NCI-H345 treated with DMSO at 0.1 percent for 48 hours (cell line): ENCODE measurements around the gene KCNK17.

Source experiments
- DNase-seq: peaks from one replicate; lab custom pipeline; 2025; ENCODE audit not compliant: unreplicated experiment; lab: John Stamatoyannopoulos, UW

KCNK17 gene

DNA sequence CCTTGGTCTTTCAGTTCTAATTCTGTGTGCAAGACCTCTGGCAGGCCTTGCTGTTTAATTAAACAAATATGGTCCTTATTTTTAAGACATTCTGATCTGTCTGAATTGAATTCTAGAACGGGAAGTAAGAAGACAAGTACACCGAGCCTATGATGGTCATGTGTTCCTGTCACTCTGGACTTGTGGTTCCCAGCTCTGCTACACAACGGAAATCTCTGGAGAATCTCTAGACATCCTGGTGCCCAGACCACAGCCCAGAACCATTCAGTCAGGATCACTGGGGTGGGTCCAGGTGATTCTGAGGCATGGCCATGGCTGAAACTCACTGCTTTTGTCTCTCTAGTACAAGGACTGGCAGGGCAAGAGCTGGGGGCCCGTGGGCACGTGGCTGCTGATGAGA, 24.2 kb upstream of the KCNK17 start:
- DNase-seq: no peak

DNA sequence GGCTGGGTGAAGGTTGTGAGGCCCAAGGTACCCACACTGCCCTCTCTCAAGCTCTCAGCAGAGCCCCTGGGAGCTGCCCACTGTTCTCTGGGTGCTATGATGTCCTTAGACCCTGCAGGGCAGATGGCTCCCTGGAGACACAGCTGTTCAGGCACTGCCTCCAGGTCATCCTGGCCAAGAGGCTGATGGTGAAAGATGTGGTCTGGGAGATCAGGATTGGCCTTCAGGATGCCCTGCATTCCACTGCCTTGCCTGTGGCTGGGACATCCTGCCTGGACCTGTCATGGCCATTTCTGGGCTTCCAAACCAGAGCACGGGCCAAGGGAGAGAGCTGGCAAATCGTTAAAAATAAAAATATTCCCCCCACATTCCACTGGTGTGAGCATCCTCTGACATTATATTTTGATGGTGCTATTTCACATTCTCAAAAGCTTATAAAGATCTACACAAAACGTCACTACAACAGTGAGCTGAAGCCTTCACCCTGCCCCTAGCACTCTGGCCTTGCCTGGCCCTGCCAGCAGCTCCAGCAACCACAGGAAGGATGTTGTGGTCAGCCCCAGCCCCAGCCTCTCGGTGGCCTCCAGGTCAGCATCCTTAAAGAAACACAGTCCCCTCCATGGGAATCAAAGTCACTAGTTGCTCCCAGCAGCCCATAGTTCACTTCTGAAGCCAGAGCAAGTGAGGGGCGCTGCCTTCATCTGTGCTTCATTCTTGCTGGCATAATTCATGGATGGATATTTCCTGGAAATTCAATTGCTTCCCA, 21.7 kb upstream of the KCNK17 start:
- no peak for DNase-seq

DNA sequence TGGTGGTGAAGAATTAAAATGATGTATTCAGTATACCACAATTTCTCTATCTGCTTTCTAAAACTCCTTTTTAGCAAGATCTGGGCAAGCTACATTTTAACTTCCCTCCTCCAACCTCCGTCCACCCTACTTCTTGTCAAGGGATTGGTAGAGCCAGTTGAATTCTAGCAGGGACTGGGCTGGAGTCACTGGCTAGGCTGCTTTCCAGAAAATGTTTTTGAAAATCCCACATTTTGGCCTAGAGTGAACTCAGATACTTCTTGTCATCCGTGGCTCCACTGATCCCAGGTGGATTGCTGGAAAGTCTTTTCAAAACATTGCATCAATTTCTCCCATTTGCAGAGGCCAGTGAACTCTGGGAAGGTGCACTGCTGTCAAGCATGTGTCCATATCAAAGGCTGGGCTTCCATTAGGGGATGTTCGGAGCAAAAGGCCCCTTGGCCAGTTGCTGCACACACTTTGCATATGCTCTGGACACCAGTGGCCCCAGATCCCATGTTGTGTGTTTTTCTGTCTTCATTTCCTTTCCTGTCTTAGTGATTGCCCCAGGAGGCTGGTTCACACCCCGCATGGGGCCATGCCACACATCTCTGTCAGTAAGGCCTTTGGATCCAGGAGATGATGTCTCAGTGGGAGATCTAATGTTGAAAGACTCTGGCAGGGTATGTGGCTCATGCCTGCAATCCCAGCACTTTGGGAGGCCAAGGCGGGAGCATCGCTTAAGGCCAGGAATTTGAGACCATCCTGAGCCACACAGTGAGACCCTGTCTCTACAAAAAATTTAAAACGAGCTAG, 19.6 kb upstream of the KCNK17 start:
- DNase-seq: no peak

DNA sequence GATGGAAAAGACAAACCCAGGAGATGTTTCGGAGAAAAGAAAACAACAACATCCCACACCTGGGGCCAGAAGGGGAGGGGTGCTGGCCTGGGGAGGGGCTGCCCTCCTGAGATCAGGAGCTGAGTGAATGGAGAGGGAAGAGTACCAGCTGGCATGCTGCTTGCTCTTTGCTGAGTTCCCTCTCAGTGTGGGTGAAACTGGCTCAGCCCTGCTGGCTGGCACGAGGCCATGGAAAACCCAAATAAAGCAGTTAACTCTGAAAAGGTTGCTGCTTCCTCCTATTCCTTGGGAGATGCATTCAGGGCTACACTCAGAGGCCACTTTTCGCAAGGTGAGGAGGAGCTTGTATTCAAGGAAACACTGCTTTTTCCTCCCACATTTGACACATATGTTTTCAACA, 16.3 kb upstream of the KCNK17 start:
- DNase-seq: peak; percentile 62

DNA sequence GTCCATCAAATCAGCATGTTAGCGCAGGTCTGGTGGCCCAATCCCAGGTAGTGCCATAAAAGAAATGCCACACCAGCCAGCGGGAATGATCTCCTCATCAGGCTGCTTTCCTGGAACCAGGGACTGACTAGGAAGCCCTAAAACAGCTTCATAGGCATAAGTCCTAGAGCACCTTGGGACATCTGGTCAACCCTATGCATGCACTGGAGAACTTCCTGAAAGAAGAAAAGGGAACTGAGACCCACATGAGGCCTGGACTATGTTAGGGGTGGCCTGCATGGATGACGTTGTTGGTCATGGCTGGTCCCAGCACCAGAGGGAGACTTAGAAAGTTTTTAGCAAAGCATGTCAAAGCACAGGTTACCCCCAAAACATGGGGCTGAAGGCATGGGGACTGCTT, 15.8 kb upstream of the KCNK17 start:
- DNase-seq: no peak

DNA sequence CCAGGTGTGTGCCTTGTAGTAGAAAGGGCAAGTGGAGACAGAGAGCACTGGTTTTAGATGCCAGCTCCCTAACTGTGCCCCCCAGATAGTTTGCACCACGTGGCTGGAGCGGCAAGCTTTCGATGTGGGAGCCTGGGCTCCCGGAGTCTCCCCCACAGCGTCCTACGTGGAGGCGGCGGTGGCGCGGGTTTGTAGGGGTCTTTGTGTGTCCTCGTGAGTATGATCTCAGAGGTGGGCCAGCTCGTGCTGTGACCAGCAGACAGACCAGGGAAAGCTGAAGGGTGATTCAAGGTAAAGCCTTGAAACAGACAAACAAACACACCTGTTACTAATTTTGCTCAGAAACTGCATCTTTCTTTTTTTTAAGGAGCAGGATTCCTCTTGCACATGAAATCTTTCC, 13.8 kb upstream of the KCNK17 start:
- DNase-seq: no peak

DNA sequence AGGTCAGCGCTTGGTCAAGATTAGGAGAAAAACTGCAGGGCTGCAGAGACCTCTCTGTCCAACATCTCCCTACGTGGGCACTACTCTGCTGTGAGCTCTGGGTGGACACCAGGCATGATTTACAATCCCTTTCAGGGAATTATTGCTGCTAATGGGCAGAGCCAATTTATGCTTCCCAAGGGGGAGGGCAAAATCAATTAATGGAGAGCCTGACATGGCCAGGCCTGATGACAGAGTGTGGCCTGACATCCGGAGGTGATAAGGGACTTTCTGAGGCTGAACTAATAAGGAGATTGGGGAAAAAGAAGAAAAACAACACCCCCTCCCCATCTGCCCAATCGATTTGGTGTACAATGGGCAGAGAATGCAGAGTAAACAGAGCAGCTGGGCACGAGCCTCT, 13.3 kb upstream of the KCNK17 start:
- DNase-seq: no peak

DNA sequence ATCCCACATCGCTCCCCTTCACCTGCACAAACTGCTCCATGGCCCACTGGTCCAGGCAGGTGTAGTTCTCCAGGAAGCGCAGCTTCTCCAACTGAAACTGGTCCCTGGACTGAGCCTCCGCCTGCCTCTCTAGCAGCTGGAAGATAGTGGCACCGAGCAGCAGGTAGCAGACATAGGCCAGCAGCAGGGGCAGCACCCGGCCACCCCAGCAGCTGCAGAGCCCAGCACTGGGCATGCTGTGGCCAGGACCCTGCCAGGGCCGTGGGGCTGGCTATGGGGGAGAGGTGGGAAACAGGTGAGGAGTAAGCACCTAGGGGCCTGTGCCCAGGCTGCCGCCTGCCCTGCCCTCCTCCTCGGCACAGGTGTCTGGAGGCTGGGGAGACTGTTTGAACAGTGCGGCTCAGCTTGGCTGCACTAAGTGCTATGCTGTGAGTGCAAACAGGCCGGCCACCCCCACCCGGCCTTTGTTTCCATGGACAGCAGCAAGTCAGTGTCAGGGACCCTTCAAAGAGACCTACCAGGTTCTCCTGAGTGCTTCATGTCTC, 8.2 kb upstream of the KCNK17 start, which contains the start of gene KCNK16:
TSS of gene KCNK16 (minus strand) at position 397 of the 545 bp plus-strand sequence. CDS start at position 235, 162 bp downstream.
- DNase-seq: peak; percentile 25

DNA sequence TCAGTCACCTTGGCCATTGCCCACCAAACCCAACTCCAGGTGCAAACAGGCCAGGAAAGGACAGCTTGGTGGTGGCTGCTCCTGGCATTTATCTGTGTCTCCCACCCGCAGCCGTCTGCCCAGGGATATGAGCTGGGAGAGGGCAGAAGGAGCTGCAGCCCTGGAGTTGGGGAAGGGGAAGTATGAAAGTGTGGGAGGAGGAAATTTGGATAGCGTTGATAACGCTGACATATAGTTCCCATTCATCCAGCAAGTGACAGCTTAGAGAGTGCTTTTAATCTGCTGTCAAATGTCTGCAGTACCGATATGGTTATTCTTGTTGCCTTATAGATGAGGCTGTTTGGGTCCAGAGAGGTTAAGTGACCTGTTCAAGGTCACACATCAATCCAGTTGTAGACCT, 7.5 kb upstream of the KCNK17 start:
- DNase-seq: no peak

DNA sequence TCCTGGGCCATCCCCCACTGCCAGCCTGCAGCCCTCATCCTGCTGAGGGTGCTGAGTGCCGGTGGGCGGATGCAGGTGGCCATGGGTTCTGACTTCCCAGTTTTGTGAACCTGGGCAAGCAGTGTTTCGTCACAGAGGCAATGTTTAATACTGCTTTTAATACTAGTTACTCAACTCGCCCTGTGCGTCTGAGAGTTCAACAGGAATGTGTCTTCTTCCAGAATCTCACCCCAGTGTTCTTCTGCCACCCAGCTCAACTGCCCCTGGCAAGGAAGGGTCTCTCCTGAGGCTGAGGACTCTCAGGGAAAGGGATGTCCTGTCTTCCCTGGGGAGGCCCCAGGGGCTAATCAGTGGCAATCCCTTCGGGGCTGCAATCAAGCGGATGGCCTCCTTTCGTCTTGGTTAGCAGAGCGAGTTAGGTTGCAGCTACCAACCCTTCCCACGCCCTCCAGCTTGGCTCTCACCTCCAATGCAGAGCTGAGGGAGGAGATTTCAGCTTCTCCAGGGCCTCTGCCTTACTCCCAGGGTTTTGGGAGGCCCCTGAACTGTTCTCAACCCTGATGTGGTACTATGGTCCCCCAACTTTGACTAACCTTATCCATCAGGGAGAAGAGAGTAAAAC, 6.3 kb upstream of the KCNK17 start:
- no peak for DNase-seq

DNA sequence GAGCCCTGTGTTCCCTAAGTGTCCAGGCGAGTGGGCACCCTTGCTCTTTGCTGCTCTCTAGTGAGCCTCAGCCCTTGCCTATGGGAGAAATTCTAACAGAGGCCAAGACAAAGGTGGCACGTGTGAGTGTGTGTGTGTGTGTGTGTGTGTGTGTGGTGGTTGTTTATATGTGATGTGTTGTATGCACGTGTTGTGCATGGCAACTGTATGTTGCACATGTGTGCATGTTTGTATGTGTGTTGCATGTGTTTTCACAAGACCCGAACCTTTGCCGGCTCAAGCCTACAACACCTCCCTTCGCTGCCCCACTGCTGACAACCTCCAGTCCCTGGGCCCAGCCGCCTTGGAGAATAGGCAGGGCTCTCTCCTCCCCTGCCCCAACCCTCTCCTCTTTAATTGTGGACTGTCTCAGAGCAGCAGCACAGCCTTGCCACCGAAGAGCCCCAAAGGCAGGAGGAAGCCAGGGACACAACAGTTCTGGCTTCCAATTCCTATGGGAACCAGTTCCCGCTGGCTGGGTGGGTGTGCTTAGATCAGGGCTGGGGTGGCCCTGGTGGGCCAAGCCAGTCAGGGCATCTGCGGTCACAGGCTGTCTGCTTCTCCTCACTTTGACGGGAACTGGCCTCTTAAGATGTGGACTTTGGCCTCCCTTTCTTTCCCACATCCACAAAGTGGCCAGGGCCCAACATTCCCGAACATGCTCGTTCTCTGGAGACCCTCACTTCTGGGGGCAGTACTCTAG, 5.6 kb upstream of the KCNK17 start:
- no peak for DNase-seq

DNA sequence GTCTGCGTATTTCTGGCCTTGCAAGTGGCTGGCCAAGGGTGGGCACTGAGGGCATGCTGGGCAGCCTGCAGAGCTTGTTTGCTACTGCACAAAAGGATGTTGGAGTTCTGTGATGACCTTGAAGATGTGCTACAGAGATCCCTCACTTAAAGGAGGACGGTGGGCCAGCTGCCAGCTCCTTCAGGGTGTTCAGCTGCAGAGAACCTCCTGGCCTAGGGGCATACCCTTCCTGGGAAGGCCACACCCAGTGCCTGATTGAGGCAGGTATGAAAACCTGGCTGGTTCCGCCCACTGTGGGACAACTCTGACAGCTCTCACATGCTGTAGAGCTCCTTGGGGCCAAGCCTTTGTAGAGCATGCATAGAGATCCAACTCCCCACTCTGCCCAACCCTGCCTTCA, 3.0 kb upstream of the KCNK17 start:
- no peak for DNase-seq

DNA sequence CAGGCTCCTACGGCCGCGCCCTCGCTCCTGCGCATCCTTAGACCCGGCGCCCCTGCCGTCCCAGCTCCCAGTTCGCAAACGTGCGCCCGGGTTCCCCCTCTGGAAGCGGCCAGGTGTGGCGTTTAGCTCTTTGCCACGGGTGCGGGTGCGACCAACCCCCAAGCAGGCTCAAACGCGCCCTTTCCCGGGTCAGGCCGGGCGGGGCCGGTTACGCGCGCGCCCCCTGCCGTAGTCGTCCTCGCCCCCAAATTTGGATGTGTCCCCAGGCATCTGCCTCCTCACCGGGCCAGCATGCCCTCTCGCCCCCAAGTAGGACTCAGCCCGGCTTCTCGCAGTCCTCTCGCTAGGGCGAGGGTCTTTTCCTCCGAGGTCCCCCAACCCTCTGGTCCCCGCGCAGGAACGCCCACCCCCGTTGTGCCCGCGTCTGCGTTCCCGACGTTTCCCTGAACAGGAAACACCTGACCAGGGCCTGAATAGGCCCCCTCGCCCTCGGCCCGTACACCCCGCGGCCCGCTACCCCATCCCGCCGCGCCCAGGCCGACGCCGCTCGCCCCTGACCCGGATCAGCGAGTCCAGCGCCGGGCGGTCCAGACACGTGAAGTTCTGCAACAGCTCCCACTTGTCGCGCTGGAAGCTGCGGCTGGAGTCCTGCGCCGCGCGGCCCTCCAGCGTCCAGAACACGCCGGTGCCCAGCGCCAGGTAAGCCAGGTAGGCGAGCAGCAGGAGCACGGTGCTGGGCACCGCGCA, 520 bp downstream of the KCNK17 start:
- DNase-seq: no peak

DNA sequence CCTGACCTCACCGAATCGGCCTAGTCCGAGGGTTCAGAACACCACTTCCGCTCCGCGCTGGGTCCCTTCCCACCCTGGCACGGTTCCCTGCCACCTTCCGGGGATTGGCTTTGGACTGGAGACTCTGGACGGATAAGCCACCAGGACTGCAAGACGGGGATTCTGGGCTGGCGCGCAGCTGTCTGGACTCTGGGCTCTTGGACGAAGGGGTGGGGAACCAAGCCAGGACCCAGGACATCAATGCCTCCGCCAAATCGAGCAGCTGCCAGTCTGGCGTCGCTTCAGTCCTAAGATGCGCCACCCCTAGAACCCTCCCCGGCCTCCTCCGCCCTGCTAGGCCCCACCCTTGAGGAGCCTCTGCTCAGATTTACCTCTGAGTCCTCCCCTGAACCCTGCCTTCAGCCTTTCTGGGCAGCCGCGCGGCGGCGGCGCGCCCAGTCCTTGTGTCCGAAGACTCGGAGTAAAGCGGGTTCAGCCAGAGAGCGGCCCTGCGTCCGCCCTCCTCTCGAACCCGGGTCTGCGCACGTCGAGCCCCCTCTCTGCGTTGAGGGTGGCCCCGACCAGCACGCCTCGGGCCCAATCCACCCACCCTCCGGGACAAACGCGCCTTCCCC, 1.2 kb downstream of the KCNK17 start:
- no peak for DNase-seq

DNA sequence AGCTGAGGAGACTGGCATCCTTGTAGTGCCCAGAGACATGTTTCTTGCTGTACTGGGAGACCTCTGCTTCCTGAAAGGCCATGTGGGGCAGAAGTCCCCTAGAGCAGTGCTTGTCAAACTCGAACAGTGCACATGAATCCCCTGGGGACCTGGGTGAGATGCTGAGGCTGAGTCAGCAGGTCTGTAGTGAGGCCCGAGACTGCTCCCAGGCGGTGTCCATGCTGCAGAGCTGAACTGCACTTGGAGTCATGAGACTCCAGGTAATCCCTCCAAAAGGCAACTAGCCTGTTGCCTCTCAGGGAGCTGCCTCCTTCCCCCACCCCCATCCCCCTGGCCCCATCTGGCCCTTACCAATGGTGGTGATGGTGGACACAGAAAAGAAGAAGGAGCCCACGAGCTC, 3.7 kb downstream of the KCNK17 start:
- no peak for DNase-seq

DNA sequence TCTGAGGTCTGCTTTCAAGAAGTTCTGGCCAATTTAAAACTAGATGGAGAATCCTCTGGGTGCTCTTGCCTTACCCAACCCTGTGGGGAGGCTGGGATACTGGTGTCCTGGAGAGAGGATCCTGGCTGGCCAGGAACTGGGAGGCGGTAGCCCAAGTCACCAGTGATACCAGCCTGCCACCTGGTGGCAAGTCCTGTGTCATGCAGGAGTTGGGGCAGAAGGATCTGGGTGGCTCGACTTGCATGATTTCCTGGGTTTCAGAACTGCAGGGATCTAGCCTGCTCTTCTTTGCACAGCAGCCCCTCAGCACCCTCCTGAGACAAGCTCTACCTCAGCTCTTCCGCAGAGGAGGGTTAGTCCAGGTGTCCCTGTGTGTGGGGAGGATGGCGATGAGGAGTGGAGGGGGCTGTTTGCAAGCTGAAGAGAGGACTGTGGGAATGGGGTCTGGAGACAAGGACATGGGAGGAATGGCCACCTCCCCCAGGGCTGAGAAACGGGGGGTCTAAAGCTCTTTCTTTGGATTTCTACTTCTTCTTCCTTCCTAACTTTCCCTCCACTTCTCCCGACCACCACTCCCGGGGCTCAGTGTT, 4.2 kb downstream of the KCNK17 start:
- DNase-seq: peak; percentile 66

DNA sequence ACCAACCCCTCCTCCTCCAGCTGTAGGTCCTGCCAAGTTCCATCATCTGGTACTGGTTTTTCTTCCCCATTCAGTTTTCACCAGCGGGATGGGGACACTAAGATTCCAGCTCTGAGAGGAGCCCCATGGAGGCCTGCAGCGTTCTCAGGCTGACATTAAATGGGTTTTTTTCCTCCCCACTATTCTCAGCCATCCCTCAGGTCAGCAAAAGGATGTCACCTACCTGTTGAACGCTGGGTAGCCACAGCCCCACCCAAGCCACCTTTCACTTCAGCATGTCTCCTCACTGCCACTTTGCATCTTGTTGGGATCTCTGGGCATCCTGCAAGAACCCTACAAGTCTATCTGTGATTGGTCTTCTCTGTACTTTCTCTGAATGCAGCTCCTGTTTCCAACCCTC, 6.8 kb downstream of the KCNK17 start:
- no peak for DNase-seq

DNA sequence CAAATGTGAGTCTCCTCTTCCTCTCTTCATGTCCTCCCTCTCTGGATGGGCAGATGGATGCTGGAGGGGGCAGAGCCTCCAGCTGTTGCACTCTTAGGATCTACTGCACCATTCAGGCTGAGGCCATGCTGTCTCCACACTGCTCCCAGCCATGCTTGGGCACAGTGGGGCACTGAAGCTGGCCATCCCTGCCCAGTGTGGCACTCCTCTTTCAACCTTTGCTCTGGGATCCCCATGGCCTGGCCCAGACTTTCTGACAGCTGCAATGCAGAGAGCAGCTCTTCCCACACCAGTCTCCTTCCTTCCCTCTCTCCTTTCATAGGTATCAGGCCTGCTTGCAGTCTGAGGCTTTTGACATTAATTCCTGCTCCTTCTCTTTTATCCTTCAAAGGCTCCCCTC, 9.3 kb downstream of the KCNK17 start:
- DNase-seq: no peak

DNA sequence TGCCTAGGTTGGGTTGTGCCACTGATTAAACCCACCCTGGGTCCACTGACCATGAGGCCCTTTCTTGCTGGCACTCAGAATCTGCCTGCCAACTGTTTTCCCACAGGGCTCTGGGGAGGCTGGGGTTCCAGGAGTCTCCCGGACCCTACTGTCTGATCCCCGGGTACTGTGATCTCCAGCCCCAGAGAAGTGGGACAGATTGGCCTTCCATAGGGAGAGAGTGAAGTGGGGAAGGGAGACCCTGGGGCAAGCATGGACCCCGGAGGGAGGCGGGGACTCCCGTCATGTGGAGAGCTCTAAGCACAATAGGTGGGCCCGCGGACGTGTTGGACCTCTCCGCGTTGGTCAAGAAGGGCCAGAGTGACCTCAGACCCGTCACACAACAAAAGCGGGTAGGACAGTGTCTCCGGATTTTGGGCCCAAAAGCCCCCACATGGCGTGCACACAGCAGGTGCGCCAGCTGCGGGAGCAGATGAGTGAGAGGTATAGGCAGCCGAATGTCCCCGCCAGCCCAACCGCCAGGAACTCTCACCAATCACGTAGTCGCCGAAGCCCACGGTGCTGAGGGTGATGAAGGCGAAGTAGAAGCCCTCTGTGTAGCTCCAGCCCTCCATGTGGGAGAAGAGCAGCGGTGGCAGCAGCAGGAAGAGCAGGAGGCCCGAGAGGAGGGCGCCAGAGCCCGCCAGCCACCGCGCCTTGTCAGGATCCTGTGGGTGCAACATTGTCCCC, 10.6 kb downstream of the KCNK17 start:
- no peak for DNase-seq
